ENCODE data around the gene ZBTB8B. TPM values are rescaled to one million over a fixed set of nuclear protein-coding genes. Genes with fewer than 3 reads are reported as not detected.

The ZBTB8B gene
- total RNA-seq, 1 experiment from 2014 or later = not detected

- H3K27ac Mint-ChIP-seq (ENCODE audit: low read depth, unreplicated experiment) = no peak overlapping the region
- ChIA-PET CTCF (interaction anchor here (0.6 kb wide), 1 partner anchor 35 kb away, joined by 7 read pairs; no protein-coding TSS in a partner anchor), POLR2A (no interaction called here)
- no peaks in the 10 kb centered on the region for H3K36me3 Mint-ChIP-seq (ENCODE audit: insufficient read depth, unreplicated experiment)
- intact Hi-C loops (cut with micrococcal nuclease) = no loop called here
- no peak for DNase-seq (ENCODE audit: unreplicated experiment)
- no peaks in the 10 kb centered on the region for H3K27me3 Mint-ChIP-seq (ENCODE audit: insufficient read depth, unreplicated experiment)
- H3K4me3 Mint-ChIP-seq (ENCODE audit: unreplicated experiment) = no peak overlapping the region
- no TSS peak for BruUV-seq (replicated peaks)
- H3K9me3 Mint-ChIP-seq (ENCODE audit: unreplicated experiment) = no peaks in the 10 kb centered on the region
- H3K4me1 Mint-ChIP-seq (ENCODE audit: insufficient read depth, unreplicated experiment) = peaks cover 11% of the 10 kb centered on the region
- TF ChIP-seq, protein P1, sequence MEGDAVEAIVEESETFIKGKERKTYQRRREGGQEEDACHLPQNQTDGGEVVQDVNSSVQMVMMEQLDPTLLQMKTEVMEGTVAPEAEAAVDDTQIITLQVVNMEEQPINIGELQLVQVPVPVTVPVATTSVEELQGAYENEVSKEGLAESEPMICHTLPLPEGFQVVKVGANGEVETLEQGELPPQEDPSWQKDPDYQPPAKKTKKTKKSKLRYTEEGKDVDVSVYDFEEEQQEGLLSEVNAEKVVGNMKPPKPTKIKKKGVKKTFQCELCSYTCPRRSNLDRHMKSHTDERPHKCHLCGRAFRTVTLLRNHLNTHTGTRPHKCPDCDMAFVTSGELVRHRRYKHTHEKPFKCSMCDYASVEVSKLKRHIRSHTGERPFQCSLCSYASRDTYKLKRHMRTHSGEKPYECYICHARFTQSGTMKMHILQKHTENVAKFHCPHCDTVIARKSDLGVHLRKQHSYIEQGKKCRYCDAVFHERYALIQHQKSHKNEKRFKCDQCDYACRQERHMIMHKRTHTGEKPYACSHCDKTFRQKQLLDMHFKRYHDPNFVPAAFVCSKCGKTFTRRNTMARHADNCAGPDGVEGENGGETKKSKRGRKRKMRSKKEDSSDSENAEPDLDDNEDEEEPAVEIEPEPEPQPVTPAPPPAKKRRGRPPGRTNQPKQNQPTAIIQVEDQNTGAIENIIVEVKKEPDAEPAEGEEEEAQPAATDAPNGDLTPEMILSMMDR (IDR thresholded peaks at IDR 0.05; ENCODE audit: unreplicated experiment) = no peak
These were observed 26.5 kb downstream of the ZBTB8B start for GRCh38 chr1:32491386-32491785.

DNA sequence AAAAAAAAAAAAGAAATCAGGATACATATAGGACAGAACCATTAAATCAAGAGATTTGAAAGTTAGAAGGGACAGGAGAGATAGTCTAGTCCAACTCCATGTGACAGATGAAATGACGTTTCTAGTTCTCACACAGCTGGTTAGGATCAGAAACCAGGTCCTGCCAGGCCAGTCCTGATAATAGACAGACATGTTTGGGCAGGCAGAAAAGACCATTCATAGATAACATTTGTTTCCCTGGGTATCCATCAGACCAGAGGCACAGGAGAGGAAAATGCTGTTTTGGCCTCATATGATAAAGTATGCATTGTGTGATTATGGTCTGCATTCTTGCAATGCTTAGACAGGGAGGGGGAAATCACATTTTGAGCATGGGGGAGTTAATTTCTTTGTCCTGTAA lies 29.3 kb downstream of the ZBTB8B start:
- Mint-ChIP-seq H3K27ac (ENCODE audit: low read depth, unreplicated experiment) (peak overlapping the region; percentile 54), H3K27me3 (ENCODE audit: insufficient read depth, unreplicated experiment) (no peaks in the 10 kb centered on the region), H3K4me3 (ENCODE audit: unreplicated experiment) (no peak overlapping the region), H3K36me3 (ENCODE audit: insufficient read depth, unreplicated experiment) (no peaks in the 10 kb centered on the region), H3K9me3 (ENCODE audit: unreplicated experiment) (no peaks in the 10 kb centered on the region), H3K4me1 (ENCODE audit: insufficient read depth, unreplicated experiment) (peaks cover 11% of the 10 kb centered on the region)
- intact Hi-C loops (cut with micrococcal nuclease) = no loop called here
- TF ChIP-seq, protein P1 (IDR thresholded peaks at IDR 0.05; ENCODE audit: unreplicated experiment) = no peak
- no peak for DNase-seq (ENCODE audit: unreplicated experiment)
- no TSS peak for BruUV-seq (replicated peaks)
- ChIA-PET POLR2A (no interaction called here), CTCF (interaction anchor here (0.6 kb wide), 2 partner anchors 18 to 26 kb away, joined by 3 to 7 read pairs; no protein-coding TSS in a partner anchor)

DNA sequence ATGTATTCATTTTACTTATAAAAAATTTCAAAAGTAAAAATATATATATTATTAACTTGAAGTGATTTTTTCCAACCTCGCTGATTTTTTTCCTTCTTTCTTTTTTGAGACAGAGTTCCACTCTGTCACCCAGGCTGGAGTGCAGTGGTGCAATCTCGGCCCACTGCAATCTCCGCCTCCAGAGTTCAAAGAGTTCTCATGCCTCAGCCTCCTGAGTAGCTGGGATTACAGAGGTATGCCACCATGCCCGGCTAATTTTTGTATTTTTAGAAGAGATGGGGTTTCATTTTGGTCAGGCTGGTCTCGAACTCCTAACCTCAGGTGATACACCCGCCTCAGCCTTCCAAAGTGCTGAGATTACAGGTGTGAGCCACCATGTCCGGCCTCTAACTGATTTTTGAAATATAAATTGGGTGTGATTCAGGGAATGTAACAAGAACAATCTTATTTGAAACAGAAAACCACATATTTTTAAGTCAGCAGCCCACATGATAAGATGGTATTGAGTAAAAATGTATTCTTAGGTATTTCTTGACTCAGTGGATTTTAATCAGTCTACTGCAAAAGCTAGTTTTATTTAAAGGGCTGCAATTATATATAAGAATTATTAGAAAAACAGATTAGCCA lies 30.0 kb downstream of the ZBTB8B start:
- Mint-ChIP-seq H3K4me3 (ENCODE audit: unreplicated experiment) (no peak overlapping the region), H3K4me1 (ENCODE audit: insufficient read depth, unreplicated experiment) (peaks cover 11% of the 10 kb centered on the region), H3K27me3 (ENCODE audit: insufficient read depth, unreplicated experiment) (no peaks in the 10 kb centered on the region), H3K9me3 (ENCODE audit: unreplicated experiment) (no peaks in the 10 kb centered on the region), H3K36me3 (ENCODE audit: insufficient read depth, unreplicated experiment) (no peaks in the 10 kb centered on the region), H3K27ac (ENCODE audit: low read depth, unreplicated experiment) (peak overlapping the region; percentile 54)
- POLR2A ChIA-PET = interaction anchor here (1.4 kb wide), 1 partner anchor 14 kb away, joined by 5 read pairs; no protein-coding TSS in a partner anchor
- no TSS peak for BruUV-seq (replicated peaks)
- CTCF ChIA-PET = interaction anchor here (0.6 to 0.7 kb wide), 2 partner anchors 25 to 561 kb away, joined by 3 to 7 read pairs; no protein-coding TSS in a partner anchor
- DNase-seq (ENCODE audit: unreplicated experiment) = no peak
- intact Hi-C loops (cut with micrococcal nuclease) = no loop called here
- TF ChIP-seq, protein P1 (IDR thresholded peaks at IDR 0.05; ENCODE audit: unreplicated experiment) = no peak

- CTCF ChIA-PET = interaction anchor here (1.0 to 2.0 kb wide), 2 partner anchors 15 to 25 kb away, joined by 4 to 10 read pairs; no protein-coding TSS in a partner anchor
- BruUV-seq (replicated peaks) = no TSS peak
- TF ChIP-seq, protein P1 (IDR thresholded peaks at IDR 0.05; ENCODE audit: unreplicated experiment) = no peak
- intact Hi-C loops (cut with micrococcal nuclease) = no loop called here
- Mint-ChIP-seq H3K4me1 (ENCODE audit: insufficient read depth, unreplicated experiment) (peaks cover 11% of the 10 kb centered on the region), H3K27me3 (ENCODE audit: insufficient read depth, unreplicated experiment) (no peaks in the 10 kb centered on the region), H3K4me3 (ENCODE audit: unreplicated experiment) (peak overlapping the region; percentile 15), H3K36me3 (ENCODE audit: insufficient read depth, unreplicated experiment) (no peaks in the 10 kb centered on the region), H3K9me3 (ENCODE audit: unreplicated experiment) (no peaks in the 10 kb centered on the region), H3K27ac (ENCODE audit: low read depth, unreplicated experiment) (peak overlapping the region; percentile 21)
- peak; percentile 36 for DNase-seq (ENCODE audit: unreplicated experiment)
- POLR2A ChIA-PET = interaction anchor here (1.4 kb wide), 1 partner anchor 15 kb away, joined by 5 read pairs; no protein-coding TSS in a partner anchor
These were observed 31.3 kb downstream of the ZBTB8B start for GRCh38 chr1:32496127-32496526.

All from MCF 10A (cell line).